Aorta (tissue), 5 donors: ENCODE results near the gene ANKRD42. TPM values are rescaled to one million over a fixed set of nuclear protein-coding genes. Genes with fewer than 3 reads are reported as not detected.
"Not testable (repeated sequence)": the region's sequence is repeated elsewhere in the genome, so short reads cannot be mapped to it uniquely, and the experiment has no call there.

Source experiments
- ATAC-seq: fragments of 200-7000 bp; cut with Tn5 transposase; one replicate; pipeline ENCODE4 v1.9.1; 2022; ENCODE audit warnings: moderate library complexity; ENCODE audit not compliant: low FRiP score
- DNase-seq, 2 donors: peaks; one replicate each; pipeline ENCODE4 v3.0.0-alpha.2; 2020
- H3K27ac ChIP-seq, 2 donors: one replicate each; pipeline ENCODE4 v1.5.1; 2013; ENCODE audit warnings: low read length in 2 of 2, mild to moderate bottlenecking in 2 of 2, moderate library complexity in 2 of 2, control low read depth in 1 of 2, inconsistent platforms in 1 of 2, low read depth in 1 of 2
- H3K27me3 ChIP-seq, 2 donors: one replicate each; pipeline ENCODE4 v1.6.1; 2013; ENCODE audit warnings: control low read depth in 1 of 2, low read length in 1 of 2, mild to moderate bottlenecking in 1 of 2, moderate library complexity in 1 of 2; ENCODE audit not compliant: insufficient read depth in 2 of 2, control insufficient read depth in 1 of 2
- H3K36me3 ChIP-seq, 2 donors: one replicate each; pipeline ENCODE4 v1.6.1; 2013; ENCODE audit warnings: control low read depth in 1 of 2, low read length in 1 of 2, mild to moderate bottlenecking in 1 of 2; ENCODE audit not compliant: insufficient read depth in 2 of 2, control insufficient read depth in 1 of 2
- H3K4me1 ChIP-seq, 2 donors: one replicate each; pipeline ENCODE4 v1.6.1; 2013; ENCODE audit warnings: low read length in 2 of 2, control low read depth in 1 of 2, mild to moderate bottlenecking in 1 of 2, moderate library complexity in 1 of 2; ENCODE audit not compliant: insufficient read depth in 2 of 2, control insufficient read depth in 1 of 2
- H3K4me3 ChIP-seq, 2 donors: one replicate each; pipeline ENCODE4 v1.5.1; 2013; ENCODE audit warnings: low read length in 2 of 2, control low read depth in 1 of 2, mild to moderate bottlenecking in 1 of 2
- H3K9me3 ChIP-seq: one replicate; pipeline ENCODE4 v1.6.1; 2013; ENCODE audit warnings: mild to moderate bottlenecking, low read length; ENCODE audit not compliant: control insufficient read depth
- WGBS, 2 donors: extraction: QIAGEN DNeasy Blood & Tissue Kit; methylation state at CpG; one replicate each; pipeline ENCODE4 v1.1.7; 2013; 5-methylcytosine and 5-hydroxymethylcytosine counted together
- intact Hi-C, 2 donors: fragments of 100-400 bp; cut with DNase I; formaldehyde crosslinking; loops; one replicate each; pipeline versions ENCODE4 v1.14.2 to v1.15.0; 2022
- polyA plus RNA-seq, 2 donors: library from polyadenylated mRNA; stranded (reverse); fragments of 200-250 nt; gene quantifications; one replicate each; pipeline ENCODE4 v1.2.3, GENCODE V29; 2013
- total RNA-seq, 2 donors: library from RNA; stranded (reverse); fragmentation: NEBNext Ultra II Directional; extraction: Animal tissue kit (Norgen Biotek cat#: 25700); gene quantifications; one replicate each; pipeline ENCODE4 v1.2.1, GENCODE V29; 2021
- donor health status: healthy with polysubstance abuse.
- donor health status: Bipolar disorder and iron deficiency.
- donor health status: DM: no; HTN: no; CAD: no.
- donor health status: DM: no; HTN: no; CAD: no.
- donor health status: DM: yes; HTN: yes; CAD: no.

ANKRD42 gene
- total and polyA plus RNA-seq, 4 donors, result 3.8 to 14.7 (median 10.7) TPM

- DNase-seq (no peak), ATAC-seq (no peak)
- Histone ChIP-seq H3K27ac (no peak overlapping the region), H3K4me1 (peaks cover 0 to 7% of the 10 kb centered on the region in 2 donors), H3K9me3 (no peaks in the 10 kb centered on the region), H3K36me3 (peaks cover 0 to 4% of the 10 kb centered on the region in 2 donors), H3K27me3 (no peaks in the 10 kb centered on the region), H3K4me3 (no peak overlapping the region)
- WGBS, 2 donors, result 95 to 100% methylated on average over 1 of the region's 1 CpG
- intact Hi-C loops, result loop anchor here in 1 of 2 donors (5.0 kb wide), 1 partner anchor 62 kb away; no protein-coding TSS in a partner anchor
Measured at GRCh38 chr11:83259559-83259958, 66.0 kb downstream of the ANKRD42 start.

- DNase-seq, result no peak
- Histone ChIP-seq H3K27me3 (no peaks in the 10 kb centered on the region), H3K9me3 (no peaks in the 10 kb centered on the region), H3K27ac (no peak overlapping the region), H3K36me3 (no peaks in the 10 kb centered on the region), H3K4me3 (no peak overlapping the region), H3K4me1 (no peaks in the 10 kb centered on the region)
- intact Hi-C loops, result no loop called here
- WGBS, 2 donors, result 75 to 94% methylated on average over 1 of the region's 1 CpG
- ATAC-seq, result no peak
Measured at GRCh38 chr11:83265331-83265730, 71.8 kb downstream of the ANKRD42 start.

GRCh38 chr11:83269080-83269479, 75.6 kb downstream of the ANKRD42 start:
- WGBS, 2 donors, result 60 to 74% methylated on average over 2 of the region's 2 CpGs
- intact Hi-C loops, H3K36me3 ChIP-seq, H3K27me3 ChIP-seq, H3K4me1 ChIP-seq, H3K9me3 ChIP-seq, H3K27ac ChIP-seq, H3K4me3 ChIP-seq, DNase-seq, ATAC-seq: not testable (repeated sequence)

DNA sequence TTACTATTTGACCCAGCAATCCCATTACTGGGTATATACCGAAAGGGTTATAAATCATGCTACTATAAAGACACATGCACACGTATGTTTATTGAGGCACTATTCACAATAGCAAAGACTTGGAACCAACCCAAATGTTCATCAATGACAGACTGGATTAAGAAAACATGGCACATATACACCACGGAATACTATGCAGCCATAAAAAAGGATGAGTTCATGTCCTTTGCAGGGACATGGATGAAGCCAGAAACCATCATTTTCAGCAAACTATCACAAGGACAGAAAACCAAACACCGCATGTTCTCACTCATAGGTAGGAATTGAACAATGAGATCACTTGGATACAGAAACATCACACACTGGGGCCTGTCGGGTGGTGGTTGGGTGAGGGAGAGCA, 78.2 kb downstream of the ANKRD42 start:
- intact Hi-C loops, H3K9me3 ChIP-seq, DNase-seq, H3K36me3 ChIP-seq, H3K27me3 ChIP-seq, H3K4me3 ChIP-seq, H3K4me1 ChIP-seq, ATAC-seq, H3K27ac ChIP-seq: not testable (repeated sequence)
- WGBS, 2 donors, result 95 to 97% methylated on average over 5 of the region's 5 CpGs

- Histone ChIP-seq H3K36me3 (no peaks in the 10 kb centered on the region), H3K4me3 (no peak overlapping the region), H3K9me3 (no peaks in the 10 kb centered on the region), H3K4me1 (no peaks in the 10 kb centered on the region), H3K27me3 (no peaks in the 10 kb centered on the region), H3K27ac (no peak overlapping the region)
- ATAC-seq (no peak), DNase-seq (no peak)
- intact Hi-C loops, result no loop called here
Measured at GRCh38 chr11:83272627-83273026, 79.1 kb downstream of the ANKRD42 start.

GRCh38 chr11:83275888-83276641, 82.6 kb downstream of the ANKRD42 start:
- DNase-seq (no peak), ATAC-seq (no peak)
- Histone ChIP-seq H3K36me3 (no peaks in the 10 kb centered on the region), H3K27ac (no peak overlapping the region), H3K4me1 (no peaks in the 10 kb centered on the region), H3K27me3 (no peaks in the 10 kb centered on the region), H3K4me3 (no peak overlapping the region), H3K9me3 (no peaks in the 10 kb centered on the region)
- intact Hi-C loops, result loop anchor here in 1 of 2 donors (2.0 kb wide), 1 partner anchor 13 kb away; no protein-coding TSS in a partner anchor
- WGBS, 2 donors, result 85 to 87% methylated on average over 8 of the region's 8 CpGs

DNA sequence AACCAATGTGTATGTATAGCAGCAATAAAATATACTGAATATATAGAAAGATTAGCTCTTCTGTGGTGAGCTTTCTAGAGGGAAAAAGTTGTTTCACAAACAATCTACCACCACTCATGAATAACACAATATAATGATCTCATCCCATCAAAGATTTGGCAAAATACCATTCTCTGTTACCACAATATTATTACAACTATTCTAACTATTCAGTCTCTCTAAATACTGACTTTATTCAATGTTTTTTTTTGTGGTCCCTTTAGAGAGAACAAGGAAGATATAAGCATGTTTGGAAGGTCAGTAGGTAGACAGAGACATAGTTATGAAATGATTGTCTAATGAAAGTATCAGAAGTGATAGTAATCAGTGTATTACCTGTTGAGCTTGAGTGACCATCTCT, 84.8 kb downstream of the ANKRD42 start:
- H3K4me1 ChIP-seq, result peaks cover 0 to 1% of the 10 kb centered on the region in 2 donors
- no peaks in the 10 kb centered on the region for H3K27me3 ChIP-seq
- no peak overlapping the region for H3K27ac ChIP-seq
- H3K9me3 ChIP-seq, result no peaks in the 10 kb centered on the region
- intact Hi-C loops, result no loop called here
- DNase-seq (no peak), ATAC-seq (no peak)
- no peaks in the 10 kb centered on the region for H3K36me3 ChIP-seq
- no peak overlapping the region for H3K4me3 ChIP-seq

DNA sequence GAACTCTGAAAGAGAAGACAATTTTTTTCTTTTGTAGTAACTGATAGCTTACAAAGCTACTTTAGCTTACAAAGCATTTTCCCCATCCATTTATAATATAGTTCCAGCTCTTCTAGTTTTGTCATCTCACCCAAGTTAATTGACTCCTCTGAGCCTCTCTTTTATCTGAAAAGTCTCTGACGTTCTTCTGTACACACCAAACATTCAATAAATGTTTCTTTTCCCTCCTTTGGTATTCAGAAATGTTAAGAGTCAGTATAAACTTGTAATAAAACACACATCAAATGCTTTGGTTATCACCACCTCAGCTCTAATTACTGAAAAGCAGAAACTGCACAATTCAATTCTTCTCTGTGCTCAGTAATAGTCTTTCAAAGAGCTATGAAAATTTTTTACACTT, 86.7 kb downstream of the ANKRD42 start:
- no peaks in the 10 kb centered on the region for H3K27me3 ChIP-seq
- DNase-seq, result no peak
- WGBS, 2 donors, result 32 to 58% methylated on average over 1 of the region's 1 CpG

GRCh38 chr11:83282084-83282716, 88.7 kb downstream of the ANKRD42 start:
- 55 to 56% methylated on average over 4 of the region's 4 CpGs for WGBS, 2 donors
- Histone ChIP-seq H3K9me3 (no peaks in the 10 kb centered on the region), H3K36me3 (no peaks in the 10 kb centered on the region), H3K4me1 (peaks cover 0 to 5% of the 10 kb centered on the region in 2 donors), H3K27me3 (no peaks in the 10 kb centered on the region), H3K27ac (no peak overlapping the region), H3K4me3 (no peak overlapping the region)
- ATAC-seq (no peak), DNase-seq (no peak)
- intact Hi-C loops, result loop anchor here (10.0 kb wide), 2 partner anchors 87 to 377 kb away; partner anchors contain the start of genes ANKRD42 (in 2 of the 2), DDIAS (in 1 of the 2) and PRCP (in 1 of the 2)

More for the DNA sequence above, 86.7 kb downstream of the ANKRD42 start:
- Histone ChIP-seq H3K4me1 (peaks cover 0 to 5% of the 10 kb centered on the region in 2 donors), H3K9me3 (no peaks in the 10 kb centered on the region), H3K4me3 (no peak overlapping the region), H3K27ac (no peak overlapping the region), H3K36me3 (no peaks in the 10 kb centered on the region)
- intact Hi-C loops, result loop anchor here (10.0 kb wide), 2 partner anchors 85 to 375 kb away; partner anchors contain the start of genes ANKRD42 (in 2 of the 2), DDIAS (in 1 of the 2) and PRCP (in 1 of the 2)
- ATAC-seq, result no peak
